Mucosa of rectum (tissue), 2 donors: ENCODE results near the gene BRAT1.

ENCODE experiments used
- H3K27ac ChIP-seq, 2 donors: one replicate each; pipeline ENCODE4 v1.7.0; 2013; ENCODE audit warnings: inconsistent platforms in 2 of 2, low read depth in 2 of 2, low read length in 2 of 2
- H3K27me3 ChIP-seq, 2 donors: one replicate each; pipeline ENCODE4 v1.7.0; 2013; ENCODE audit warnings: low read length in 2 of 2; ENCODE audit not compliant: control insufficient read depth in 2 of 2, insufficient read depth in 2 of 2
- H3K36me3 ChIP-seq, 2 donors: one replicate each; pipeline ENCODE4 v1.7.0; 2013; ENCODE audit warnings: low read length in 2 of 2; ENCODE audit not compliant: control insufficient read depth in 2 of 2, insufficient read depth in 2 of 2
- H3K4me1 ChIP-seq, 2 donors: one replicate each; pipeline ENCODE4 v1.7.0; 2013; ENCODE audit warnings: low read length in 2 of 2, mild to moderate bottlenecking in 1 of 2; ENCODE audit not compliant: control insufficient read depth in 2 of 2, insufficient read depth in 2 of 2
- H3K4me3 ChIP-seq, 2 donors: one replicate each; pipeline ENCODE4 v1.7.0; 2013; ENCODE audit warnings: low read length in 2 of 2
- H3K9ac ChIP-seq, 2 donors: one replicate each; pipeline ENCODE4 v1.7.0; 2013; ENCODE audit warnings: low read length in 2 of 2, low read depth in 1 of 2, mild to moderate bottlenecking in 1 of 2
- H3K9me3 ChIP-seq, 2 donors: one replicate each; pipeline ENCODE4 v1.7.0; 2013; ENCODE audit warnings: low read length in 2 of 2; ENCODE audit not compliant: control insufficient read depth in 2 of 2
- donor health status: healthy.
- donor health status: Normal muscosa, but diverticular disease.

BRAT1 gene

DNA sequence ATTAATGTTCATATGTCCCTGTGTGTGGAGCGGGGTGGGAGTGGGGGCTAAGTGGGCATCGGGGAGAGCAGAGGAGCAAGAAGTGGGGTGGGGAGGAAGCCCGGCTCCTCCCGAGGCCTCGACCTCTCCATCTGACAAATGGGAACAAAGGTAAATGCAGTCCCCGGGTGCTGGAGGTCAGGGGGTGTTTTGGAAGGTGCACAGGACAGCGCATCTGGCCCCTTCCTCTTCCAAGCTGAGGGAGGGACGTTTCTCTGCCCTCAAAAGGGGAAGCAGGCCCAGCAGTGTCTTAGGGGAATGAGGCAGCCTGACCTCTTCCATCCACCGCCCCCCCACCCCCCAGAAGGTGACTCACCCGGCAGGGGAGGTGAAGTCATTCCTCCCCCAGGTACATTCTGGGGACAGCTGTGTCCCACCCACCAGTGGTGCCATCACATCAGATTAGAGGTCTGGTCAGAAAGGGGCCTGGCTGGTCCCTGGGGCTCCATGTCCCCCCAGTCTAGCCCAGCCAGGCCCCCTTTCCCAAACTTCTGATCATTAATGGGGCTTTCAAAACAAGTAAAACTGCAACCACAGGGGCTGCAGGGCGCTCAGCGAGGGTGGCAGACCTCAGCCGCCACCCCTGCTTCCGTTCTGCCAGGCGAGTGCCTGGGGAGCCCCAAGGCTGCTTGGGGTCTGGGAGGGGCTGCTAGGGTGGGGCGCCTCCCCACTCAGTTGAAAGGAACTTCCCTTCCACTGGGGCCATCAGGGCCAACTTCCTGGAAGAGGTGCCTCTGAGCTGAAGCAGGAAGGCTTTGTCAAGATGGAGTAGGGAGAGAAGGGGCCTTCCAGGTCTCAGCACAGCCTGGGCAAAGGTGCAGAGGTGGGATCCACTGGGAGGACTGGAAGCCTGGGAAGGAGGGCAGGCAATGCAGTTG, 25.0 kb downstream of the BRAT1 start:
- no peak overlapping the region for H3K4me3 ChIP-seq
- H3K9ac ChIP-seq = peak overlapping the region in 1 of 2 donors; percentile 39

GRCh38 chr7:2529161-2530070, 25.9 kb downstream of the BRAT1 start:
- peaks cover 62 to 68% of the 10 kb centered on the region in 2 donors for H3K4me1 ChIP-seq

More for the DNA sequence above, 25.0 kb downstream of the BRAT1 start:
- Histone ChIP-seq H3K9me3 (no peaks in the 10 kb centered on the region), H3K27ac (peak overlapping the region; percentile 89 to 99), H3K36me3 (peaks cover 17 to 32% of the 10 kb centered on the region in 2 donors), H3K4me1 (peaks cover 53 to 59% of the 10 kb centered on the region in 2 donors), H3K27me3 (no peaks in the 10 kb centered on the region)

DNA sequence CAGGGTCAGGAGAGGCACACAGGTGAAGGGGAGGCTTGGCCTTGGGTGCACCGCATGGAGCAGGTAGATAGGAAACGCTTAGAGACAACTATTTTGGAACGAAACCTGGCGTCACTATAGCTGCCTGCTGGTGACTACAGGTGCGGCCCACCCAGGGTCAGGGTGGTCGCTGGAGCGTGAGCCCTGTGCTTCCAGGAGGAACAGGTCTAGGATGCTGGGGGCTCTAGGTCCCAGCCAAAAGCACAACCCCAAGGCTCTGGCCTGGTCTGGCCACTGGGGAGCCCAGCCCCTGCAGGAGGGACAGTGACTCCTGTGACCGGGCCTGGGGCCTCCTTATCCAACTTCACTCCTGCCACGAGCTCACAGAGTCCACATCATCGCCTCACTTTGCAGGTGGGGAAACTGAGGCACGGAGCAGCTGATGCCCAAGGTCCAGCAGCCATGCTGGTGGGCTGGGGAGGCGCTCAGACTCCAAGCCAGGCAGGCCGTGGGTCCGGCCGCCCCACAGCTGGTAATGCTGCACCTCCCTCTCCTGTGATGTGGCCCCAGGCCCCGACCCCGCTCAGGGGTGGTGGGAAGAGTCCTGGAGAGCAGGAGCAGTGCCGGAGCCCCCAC, 26.7 kb downstream of the BRAT1 start:
- H3K27ac ChIP-seq = peak overlapping the region; percentile 89 to 99

More at GRCh38 chr7:2529161-2530070, 25.9 kb downstream of the BRAT1 start:
- Histone ChIP-seq H3K27me3 (no peaks in the 10 kb centered on the region), H3K9ac (peak overlapping the region in 1 of 2 donors; percentile 86), H3K4me3 (peak overlapping the region in 1 of 2 donors; percentile 16), H3K9me3 (no peaks in the 10 kb centered on the region), H3K36me3 (peaks cover 18 to 35% of the 10 kb centered on the region in 2 donors), H3K27ac (peak overlapping the region; percentile 89 to 99)

DNA sequence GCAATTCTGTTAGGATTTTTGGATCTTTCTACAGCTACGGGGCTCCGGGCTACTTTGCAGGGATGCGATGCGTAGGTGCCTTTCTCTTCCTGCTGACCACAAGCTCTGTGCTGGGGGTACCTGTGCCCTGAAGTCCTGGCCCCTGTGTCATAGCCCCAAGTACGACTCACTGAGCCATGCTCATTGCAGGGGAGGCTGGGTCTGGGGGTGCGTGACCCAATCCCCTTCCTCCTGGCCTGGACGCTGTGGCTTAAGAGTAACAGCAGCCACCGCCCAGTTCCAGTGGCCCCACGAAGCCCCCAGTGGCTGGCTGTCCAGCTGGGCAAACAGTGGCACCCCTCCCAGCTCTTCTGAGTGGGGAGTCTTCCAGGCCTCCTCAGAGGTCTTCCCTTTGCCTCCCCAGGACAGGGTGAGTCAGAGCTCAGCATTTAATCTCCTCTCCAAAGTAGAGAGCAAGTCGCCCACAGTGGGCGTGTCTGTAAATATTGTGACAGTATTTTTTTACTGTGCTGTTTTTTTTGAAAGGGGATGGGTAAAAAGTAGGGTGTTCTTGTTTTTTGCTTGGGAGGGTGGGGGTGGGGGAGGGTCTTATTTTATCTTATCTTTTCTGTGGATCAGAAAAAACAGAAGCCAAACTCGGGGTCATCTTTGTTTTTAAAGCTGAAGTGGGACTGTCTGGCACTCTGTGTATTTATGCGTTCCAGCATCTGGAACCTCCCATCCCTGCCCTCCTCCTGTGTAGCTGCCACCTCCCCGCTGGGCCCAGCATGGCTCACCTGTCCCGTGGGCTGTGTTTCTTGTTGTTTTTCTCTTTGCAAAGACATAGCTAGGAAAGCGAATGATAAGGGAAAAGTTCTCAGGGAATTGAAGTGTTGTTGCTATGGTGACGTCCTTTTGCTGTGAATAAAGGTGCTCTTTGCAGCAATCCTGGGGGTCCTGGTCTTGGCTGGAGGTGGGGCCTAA, 27.5 kb downstream of the BRAT1 start:
- H3K4me3 ChIP-seq = no peak overlapping the region
- H3K9ac ChIP-seq = peak overlapping the region in 1 of 2 donors; percentile 86
- H3K27me3 ChIP-seq = no peaks in the 10 kb centered on the region
- peaks cover 18 to 35% of the 10 kb centered on the region in 2 donors for H3K36me3 ChIP-seq
- peaks cover 74 to 81% of the 10 kb centered on the region in 2 donors for H3K4me1 ChIP-seq
- no peaks in the 10 kb centered on the region for H3K9me3 ChIP-seq
- peak overlapping the region; percentile 89 to 99 for H3K27ac ChIP-seq

More for the DNA sequence above, 26.7 kb downstream of the BRAT1 start:
- Histone ChIP-seq H3K9me3 (no peaks in the 10 kb centered on the region), H3K9ac (peak overlapping the region in 1 of 2 donors; percentile 86), H3K4me3 (no peak overlapping the region), H3K27me3 (no peaks in the 10 kb centered on the region), H3K36me3 (peaks cover 18 to 35% of the 10 kb centered on the region in 2 donors), H3K4me1 (peaks cover 67 to 74% of the 10 kb centered on the region in 2 donors)

DNA sequence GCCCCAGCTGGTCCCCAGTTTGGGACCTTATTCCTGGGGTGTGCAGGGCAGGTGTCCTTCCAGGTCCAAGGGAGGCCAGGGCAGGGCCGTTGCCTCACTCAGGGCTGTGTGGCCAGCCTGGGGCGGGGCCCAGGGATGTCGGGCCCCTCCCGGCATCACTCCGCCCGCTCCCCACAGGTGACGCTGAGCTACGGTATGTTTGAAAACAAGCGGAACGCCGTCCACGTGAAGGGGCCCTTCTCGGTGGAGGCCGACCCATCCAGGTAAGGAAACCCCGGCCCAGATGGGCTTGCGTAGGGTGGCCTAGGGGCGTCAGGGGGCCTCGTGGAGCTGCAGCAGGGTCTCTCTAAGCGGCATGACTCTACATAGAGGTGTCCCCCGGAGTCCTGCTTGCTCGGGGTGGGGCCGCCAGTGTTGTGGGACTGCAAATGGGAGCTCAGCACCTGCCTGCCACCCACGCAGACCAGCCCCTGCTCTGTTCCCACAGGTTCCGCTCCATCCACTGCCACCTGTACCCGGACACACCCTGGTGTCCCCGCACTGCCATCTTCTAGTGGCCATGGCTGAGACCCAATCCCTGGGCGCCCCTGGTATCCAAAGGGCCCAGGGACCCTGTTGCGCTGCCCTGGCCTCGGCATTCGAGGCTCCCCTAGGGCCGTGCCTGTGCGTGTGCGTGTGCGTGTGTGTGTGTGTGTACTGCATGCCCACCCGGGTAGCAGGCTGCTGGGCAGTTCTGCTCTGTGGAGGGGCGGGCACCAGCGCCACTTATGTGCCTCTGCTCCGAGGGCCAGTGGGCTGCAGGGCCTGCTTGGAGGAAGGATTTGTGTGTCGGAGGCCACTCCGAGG, 28.4 kb downstream of the BRAT1 start:
- Histone ChIP-seq H3K27me3 (no peaks in the 10 kb centered on the region), H3K36me3 (peaks cover 18 to 35% of the 10 kb centered on the region in 2 donors), H3K4me1 (peaks cover 80 to 89% of the 10 kb centered on the region in 2 donors), H3K27ac (peak overlapping the region; percentile 98 to 99), H3K4me3 (no peak overlapping the region), H3K9me3 (no peaks in the 10 kb centered on the region), H3K9ac (peak overlapping the region in 1 of 2 donors; percentile 86)

- H3K4me1 ChIP-seq = peaks cover 81 to 90% of the 10 kb centered on the region in 2 donors
- H3K36me3 ChIP-seq = peaks cover 18 to 35% of the 10 kb centered on the region in 2 donors
- no peaks in the 10 kb centered on the region for H3K27me3 ChIP-seq
- H3K4me3 ChIP-seq = no peak overlapping the region
- H3K9ac ChIP-seq = peak overlapping the region in 1 of 2 donors; percentile 86
- H3K27ac ChIP-seq = peak overlapping the region; percentile 98 to 99
- no peaks in the 10 kb centered on the region for H3K9me3 ChIP-seq
Observed at GRCh38 chr7:2525658-2526630, 29.4 kb downstream of the BRAT1 start.

DNA sequence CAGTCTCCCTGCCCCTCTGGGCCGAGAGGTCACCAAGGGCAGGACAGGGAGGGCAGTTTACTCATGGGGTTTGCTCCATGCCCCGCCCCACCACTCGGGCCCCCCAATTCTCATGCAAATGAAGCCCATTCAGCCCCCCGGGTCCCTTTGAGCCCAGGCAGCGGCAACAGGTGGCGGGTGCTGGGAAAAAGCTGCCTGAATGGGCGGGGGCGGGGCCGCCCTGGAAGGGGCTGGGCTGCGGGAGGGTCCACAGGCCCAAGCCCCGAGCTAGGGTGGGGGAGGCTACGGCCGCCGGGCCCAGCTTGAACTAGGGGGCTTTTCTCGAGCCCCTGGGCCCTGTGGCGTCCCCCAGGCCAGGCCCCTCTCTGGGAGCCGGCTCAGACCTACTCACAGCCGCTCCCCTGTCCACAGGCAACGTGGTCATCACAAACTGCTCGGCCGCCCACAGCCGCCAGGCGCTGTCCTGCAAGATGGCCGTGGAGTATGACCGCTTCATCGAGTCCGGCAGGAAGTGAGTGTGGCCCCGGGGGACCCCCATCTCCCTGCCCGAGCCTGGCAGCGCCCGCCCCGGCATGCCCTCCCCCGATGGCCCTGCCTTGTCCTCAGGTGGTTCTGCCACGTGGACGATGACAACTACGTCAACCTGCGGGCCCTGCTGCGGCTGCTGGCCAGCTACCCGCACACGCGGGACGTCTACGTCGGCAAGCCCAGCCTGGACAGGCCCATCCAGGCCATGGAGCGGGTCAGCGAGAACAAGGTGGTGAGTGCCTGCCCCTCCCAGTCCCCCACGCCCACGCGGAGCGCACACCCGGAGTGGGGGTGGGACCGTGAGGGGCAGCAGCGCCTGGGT, 30.3 kb downstream of the BRAT1 start:
- peak overlapping the region; percentile 32 to 86 for H3K9ac ChIP-seq
- no peaks in the 10 kb centered on the region for H3K27me3 ChIP-seq
- peak overlapping the region; percentile 98 to 99 for H3K27ac ChIP-seq
- no peaks in the 10 kb centered on the region for H3K9me3 ChIP-seq
- H3K4me3 ChIP-seq = peak overlapping the region in 1 of 2 donors; percentile 27
- peaks cover 18 to 35% of the 10 kb centered on the region in 2 donors for H3K36me3 ChIP-seq
- peaks cover 75 to 87% of the 10 kb centered on the region in 2 donors for H3K4me1 ChIP-seq
